Uterus (tissue), 4 donors: Measurements from ENCODE around the gene GLS2. TPM values are rescaled to one million over a fixed set of nuclear protein-coding genes. Genes with fewer than 3 reads are reported as not detected.

Experiments used
- DNase-seq, 2 donors: peaks; one replicate each; pipeline ENCODE4 v3.0.0-alpha.2; 2019 to 2020
- H3K27ac ChIP-seq, 2 donors: fragments of 200-600 bp; sonication (generic); 1 replicate in 1 of 2; 2 replicates in 1 of 2; pipeline ENCODE4 v1.5.1; 2016 to 2018
- H3K27me3 ChIP-seq, 2 donors: fragments of 200-600 bp; sonication (generic); one replicate each; pipeline ENCODE4 v1.5.1; 2018 to 2019; ENCODE audit warnings: control low read depth in 1 of 2
- H3K36me3 ChIP-seq, 2 donors: fragments of 200-600 bp; sonication (generic); one replicate each; pipeline ENCODE4 v1.5.1; 2019; ENCODE audit warnings: control low read depth in 1 of 2
- H3K4me1 ChIP-seq, 2 donors: fragments of 200-600 bp; sonication (generic); one replicate each; pipeline ENCODE4 v1.5.1; 2018 to 2019; ENCODE audit warnings: control low read depth in 1 of 2
- H3K4me3 ChIP-seq, 2 donors: fragments of 200-600 bp; sonication (generic); 1 replicate in 1 of 2; 2 replicates in 1 of 2; pipeline ENCODE4 v1.5.1; 2018 to 2019; ENCODE audit warnings: mild to moderate bottlenecking in 1 of 2
- H3K9me3 ChIP-seq, 2 donors: fragments of 200-600 bp; sonication (generic); one replicate each; pipeline ENCODE4 v1.5.1; 2019; ENCODE audit warnings: control low read depth in 1 of 2
- CTCF ChIP-seq, 4 experiments: fragments of 200-600 bp in 2 of 4; fragments of 450-650 bp in 2 of 4; sonication (generic) in 2 of 4; IDR thresholded peaks; one replicate each; pipeline ENCODE4 v1.5.1; 2016 to 2019; ENCODE audit warnings: antibody characterized with exemption in 4 of 4, mild to moderate bottlenecking in 2 of 4, moderate library complexity in 1 of 4
- POLR2A ChIP-seq, 2 donors: fragments of 450-650 bp; IDR thresholded peaks; one replicate each; pipeline ENCODE4 v1.6.1; 2016; ENCODE audit warnings: antibody characterized with exemption in 2 of 2, mild to moderate bottlenecking in 1 of 2, moderate library complexity in 1 of 2
- intact Hi-C: fragments of 100-400 bp; cut with DNase I; formaldehyde crosslinking; loops from one replicate; pipeline ENCODE4 v1.15.1; 2023; ENCODE audit warnings: low total_unique reads
- total RNA-seq, 4 donors: library from RNA; depleted of rRNA in 3 of 4; stranded (reverse); fragments of >200 nt in 3 of 4; gene quantifications; one replicate each; pipeline versions ENCODE4 v1.1.0 to v1.2.4, GENCODE V29; 2014 to 2023
- donor health status: DM: yes; HTN: yes; CAD: no.

Gene GLS2
- total RNA-seq, 4 donors from 2014 or later = 0.29 to 5.9 (median 1.1) TPM; not detected in 1

- Histone ChIP-seq H3K27ac (no peak overlapping the region), H3K4me3 (no peak overlapping the region), H3K4me1 (no peaks in the 10 kb centered on the region), H3K36me3 (no peaks in the 10 kb centered on the region), H3K27me3 (no peaks in the 10 kb centered on the region), H3K9me3 (no peaks in the 10 kb centered on the region)
- intact Hi-C loops = no loop called here
- DNase-seq = no peak
- TF ChIP-seq POLR2A (IDR thresholded peaks at IDR 0.05) = no peak
- TF ChIP-seq CTCF (IDR thresholded peaks at IDR 0.05) = no peak
Observed at GRCh38 chr12:56484566-56484965, 3.4 kb downstream of the GLS2 start.

GRCh38 chr12:56479625-56480024 lies 8.3 kb downstream of the GLS2 start:
- TF ChIP-seq CTCF (IDR thresholded peaks at IDR 0.05) (no peak), POLR2A (IDR thresholded peaks at IDR 0.05) (no peak)
- H3K9me3 ChIP-seq = no peaks in the 10 kb centered on the region
- no peaks in the 10 kb centered on the region for H3K4me1 ChIP-seq
- intact Hi-C loops = no loop called here
- no peaks in the 10 kb centered on the region for H3K36me3 ChIP-seq
- no peak overlapping the region for H3K27ac ChIP-seq
- H3K4me3 ChIP-seq = no peak overlapping the region
- no peak for DNase-seq
- no peaks in the 10 kb centered on the region for H3K27me3 ChIP-seq

GRCh38 chr12:56477521-56478225 lies 10.3 kb downstream of the GLS2 start:
- Histone ChIP-seq H3K27me3 (no peaks in the 10 kb centered on the region), H3K27ac (no peak overlapping the region), H3K4me1 (no peaks in the 10 kb centered on the region), H3K9me3 (no peaks in the 10 kb centered on the region), H3K4me3 (no peak overlapping the region), H3K36me3 (no peaks in the 10 kb centered on the region)
- TF ChIP-seq POLR2A (IDR thresholded peaks at IDR 0.05) (no peak), CTCF (IDR thresholded peaks at IDR 0.05) (no peak)
- intact Hi-C loops = no loop called here
- no peak for DNase-seq

GRCh38 chr12:56476972-56477432 lies 11.0 kb downstream of the GLS2 start:
- intact Hi-C loops = no loop called here
- H3K4me1 ChIP-seq = no peaks in the 10 kb centered on the region
- no peak overlapping the region for H3K27ac ChIP-seq
- no peak overlapping the region for H3K4me3 ChIP-seq
- no peaks in the 10 kb centered on the region for H3K9me3 ChIP-seq
- no peak for DNase-seq
- no peak for TF ChIP-seq CTCF (IDR thresholded peaks at IDR 0.05)
- TF ChIP-seq POLR2A (IDR thresholded peaks at IDR 0.05) = no peak
- no peaks in the 10 kb centered on the region for H3K36me3 ChIP-seq
- no peaks in the 10 kb centered on the region for H3K27me3 ChIP-seq

- no peak for TF ChIP-seq POLR2A (IDR thresholded peaks at IDR 0.05)
- no peak for TF ChIP-seq CTCF (IDR thresholded peaks at IDR 0.05)
- no peak for DNase-seq
Observed at GRCh38 chr12:56476143-56476542, 11.8 kb downstream of the GLS2 start.

More at GRCh38 chr12:56476143-56476542, 11.8 kb downstream of the GLS2 start:
- Histone ChIP-seq H3K4me3 (no peak overlapping the region), H3K27ac (no peak overlapping the region), H3K9me3 (no peaks in the 10 kb centered on the region), H3K4me1 (no peaks in the 10 kb centered on the region), H3K36me3 (no peaks in the 10 kb centered on the region), H3K27me3 (no peaks in the 10 kb centered on the region)
- intact Hi-C loops = no loop called here
